ENCODE measurements around the gene BCL2L1. TPM values are rescaled to one million over a fixed set of nuclear protein-coding genes. Genes with fewer than 3 reads are reported as not detected.

Gene BCL2L1
- total RNA-seq, 6 donors from 2014 or later, result 131 to 245 (median 182) TPM

GRCh38 chr20:31681769-31682168, 40.9 kb downstream of the BCL2L1 start:
- Histone ChIP-seq H3K27me3 (no peaks in the 10 kb centered on the region), H3K27ac (peak overlapping the region in 3 of 4 donors; percentile 19 to 90 (median 27)), H3K9me3 (no peaks in the 10 kb centered on the region), H3K36me3 (peaks cover 0 to 66% (median 19%) of the 10 kb centered on the region in 4 donors), H3K4me3 (no peak overlapping the region), H3K4me1 (peaks cover 64 to 84% (median 79%) of the 10 kb centered on the region in 4 donors)
- WGBS, 2 donors, result 87 to 88% methylated on average over 3 of the region's 3 CpGs
- no peak for TF ChIP-seq CTCF (IDR thresholded peaks at IDR 0.05)
- no peak for TF ChIP-seq POLR2A (IDR thresholded peaks at IDR 0.05)
- no peak for TF ChIP-seq POLR2AphosphoS5 (IDR thresholded peaks at IDR 0.05)
- no peak for TF ChIP-seq EP300 (IDR thresholded peaks at IDR 0.05)
- DNase-seq (no peak), ATAC-seq (ENCODE audit: low FRiP score in 2 of 2) (no peak)

- TF ChIP-seq POLR2A (IDR thresholded peaks at IDR 0.05) (no peak), POLR2AphosphoS5 (IDR thresholded peaks at IDR 0.05) (no peak), CTCF (IDR thresholded peaks at IDR 0.05) (no peak), EP300 (IDR thresholded peaks at IDR 0.05) (no peak)
- 87 to 90% methylated on average over 7 of the region's 7 CpGs for WGBS, 2 donors
- Histone ChIP-seq H3K36me3 (peaks cover 0 to 66% (median 17%) of the 10 kb centered on the region in 4 donors), H3K4me3 (no peak overlapping the region), H3K27me3 (no peaks in the 10 kb centered on the region), H3K9me3 (no peaks in the 10 kb centered on the region), H3K4me1 (peaks cover 64 to 87% (median 83%) of the 10 kb centered on the region in 4 donors), H3K27ac (peak overlapping the region in 2 of 4 donors; percentile 89 to 90)
- ATAC-seq (ENCODE audit: low FRiP score in 2 of 2), result no peak
- no peak for DNase-seq
Observed at GRCh38 chr20:31681128-31681727, 41.4 kb downstream of the BCL2L1 start.

GRCh38 chr20:31680286-31681127, 42.2 kb downstream of the BCL2L1 start:
- TF ChIP-seq POLR2A (IDR thresholded peaks at IDR 0.05) (no peak), EP300 (IDR thresholded peaks at IDR 0.05) (no peak), CTCF (IDR thresholded peaks at IDR 0.05) (no peak), POLR2AphosphoS5 (IDR thresholded peaks at IDR 0.05) (no peak)
- peaks cover 64 to 88% (median 87%) of the 10 kb centered on the region in 4 donors for H3K4me1 ChIP-seq
- no peak for ATAC-seq (ENCODE audit: low FRiP score in 2 of 2)

GRCh38 chr20:31679357-31680285, 43.0 kb downstream of the BCL2L1 start:
- 82 to 84% methylated on average over 9 of the region's 9 CpGs for WGBS, 2 donors
- peak overlapping the region in 3 of 4 donors; percentile 47 to 90 (median 89) for H3K27ac ChIP-seq
- DNase-seq, result no peak

More at GRCh38 chr20:31680286-31681127, 42.2 kb downstream of the BCL2L1 start:
- Histone ChIP-seq H3K4me3 (no peak overlapping the region), H3K36me3 (peaks cover 0 to 64% (median 15%) of the 10 kb centered on the region in 4 donors), H3K9me3 (no peaks in the 10 kb centered on the region), H3K27ac (peak overlapping the region in 3 of 4 donors; percentile 17 to 90 (median 89)), H3K27me3 (no peaks in the 10 kb centered on the region)
- WGBS, 2 donors, result 75 to 77% methylated on average over 7 of the region's 7 CpGs
- no peak for DNase-seq

More at GRCh38 chr20:31679357-31680285, 43.0 kb downstream of the BCL2L1 start:
- Histone ChIP-seq H3K9me3 (no peaks in the 10 kb centered on the region), H3K4me3 (no peak overlapping the region), H3K36me3 (peaks cover 0 to 59% (median 15%) of the 10 kb centered on the region in 4 donors), H3K4me1 (peaks cover 71 to 92% (median 88%) of the 10 kb centered on the region in 4 donors), H3K27me3 (no peaks in the 10 kb centered on the region)
- TF ChIP-seq CTCF (IDR thresholded peaks at IDR 0.05) (no peak), POLR2AphosphoS5 (IDR thresholded peaks at IDR 0.05) (no peak), POLR2A (IDR thresholded peaks at IDR 0.05) (no peak), EP300 (IDR thresholded peaks at IDR 0.05) (no peak)
- no peak for ATAC-seq (ENCODE audit: low FRiP score in 2 of 2)

All from upper lobe of left lung (tissue), 6 donors.